Left ventricle myocardium inferior (tissue), 1 donor: ENCODE data around the gene ZNF316. TPM values are rescaled to one million over a fixed set of nuclear protein-coding genes. Genes with fewer than 3 reads are reported as not detected.
"Not testable (repeated sequence)": the region's sequence is repeated elsewhere in the genome, so short reads cannot be mapped to it uniquely, and the experiment has no call there.

Source experiments
- DNase-seq: peaks from one replicate; pipeline ENCODE4 v3.0.0-alpha.2; 2020
- H3K27ac ChIP-seq: fragments of 200-600 bp; replicated peaks from 2 replicates; pipeline ENCODE4 v1.8.0; 2021
- H3K27me3 ChIP-seq: fragments of 200-600 bp; 2 replicates; pipeline ENCODE4 v1.8.0; 2021; ENCODE audit warnings: low read depth
- H3K36me3 ChIP-seq: fragments of 200-600 bp; 2 replicates; pipeline ENCODE4 v1.8.0; 2021
- H3K4me1 ChIP-seq: fragments of 200-600 bp; 2 replicates; pipeline ENCODE4 v1.8.0; 2021
- H3K4me3 ChIP-seq: fragments of 200-600 bp; 2 replicates; pipeline ENCODE4 v1.8.0; 2021; ENCODE audit warnings: mild to moderate bottlenecking, moderate library complexity
- H3K9me3 ChIP-seq: fragments of 200-600 bp; replicated peaks from 2 replicates; pipeline ENCODE4 v1.8.0; 2021
- intact Hi-C: fragments of 100-400 bp; cut with micrococcal nuclease; formaldehyde crosslinking; loops from one replicate; pipeline ENCODE4 v1.11.0; 2022
- total RNA-seq: library from RNA; stranded (reverse); fragmentation: NEBNext Ultra II Directional; extraction: Animal tissue kit (Norgen Biotek cat#: 25700); gene quantifications from one replicate; pipeline ENCODE4 v1.2.1, GENCODE V29; 2021
- TF ChIP-seq, protein P1 (sequence below): fragments of 200-600 bp; IDR thresholded peaks from 2 replicates; pipeline ENCODE4 v1.8.0; 2021; ENCODE audit warnings: antibody characterized with exemption, mild to moderate bottlenecking, borderline replicate concordance
- donor health status: DM: no; HTN: yes; CAD: no; lungs with severe emphysema.

Gene ZNF316
- total RNA-seq, 1 donor from 2014 or later, result 17.7 TPM

DNA sequence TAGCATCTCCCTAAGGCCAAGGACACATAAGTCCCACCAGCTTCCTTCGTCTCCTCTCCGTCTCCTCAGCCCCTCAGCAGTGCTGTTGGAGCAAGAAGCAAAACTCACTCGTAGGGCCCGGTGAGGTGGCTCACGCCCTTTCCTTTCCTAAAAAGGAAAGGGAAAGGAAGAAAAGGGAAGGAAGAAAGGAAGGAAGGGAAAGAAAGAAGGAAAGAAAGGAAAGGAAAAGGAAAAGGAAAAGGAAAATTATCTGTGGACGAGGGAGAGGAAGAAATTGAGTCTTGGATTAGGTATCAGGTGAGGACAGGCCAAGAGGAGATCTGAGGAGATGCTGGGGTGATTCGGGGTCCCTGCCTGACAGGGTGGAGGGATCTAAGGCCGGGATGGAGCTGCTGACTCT lies 3.1 kb upstream of the ZNF316 start:
- Histone ChIP-seq H3K36me3 (no peaks in the 10 kb centered on the region), H3K27me3 (no peaks in the 10 kb centered on the region), H3K9me3 (no peaks in the 10 kb centered on the region), H3K4me1 (peaks cover 25% of the 10 kb centered on the region), H3K27ac (no peak overlapping the region), H3K4me3 (no peak overlapping the region)
- TF ChIP-seq, protein P1, sequence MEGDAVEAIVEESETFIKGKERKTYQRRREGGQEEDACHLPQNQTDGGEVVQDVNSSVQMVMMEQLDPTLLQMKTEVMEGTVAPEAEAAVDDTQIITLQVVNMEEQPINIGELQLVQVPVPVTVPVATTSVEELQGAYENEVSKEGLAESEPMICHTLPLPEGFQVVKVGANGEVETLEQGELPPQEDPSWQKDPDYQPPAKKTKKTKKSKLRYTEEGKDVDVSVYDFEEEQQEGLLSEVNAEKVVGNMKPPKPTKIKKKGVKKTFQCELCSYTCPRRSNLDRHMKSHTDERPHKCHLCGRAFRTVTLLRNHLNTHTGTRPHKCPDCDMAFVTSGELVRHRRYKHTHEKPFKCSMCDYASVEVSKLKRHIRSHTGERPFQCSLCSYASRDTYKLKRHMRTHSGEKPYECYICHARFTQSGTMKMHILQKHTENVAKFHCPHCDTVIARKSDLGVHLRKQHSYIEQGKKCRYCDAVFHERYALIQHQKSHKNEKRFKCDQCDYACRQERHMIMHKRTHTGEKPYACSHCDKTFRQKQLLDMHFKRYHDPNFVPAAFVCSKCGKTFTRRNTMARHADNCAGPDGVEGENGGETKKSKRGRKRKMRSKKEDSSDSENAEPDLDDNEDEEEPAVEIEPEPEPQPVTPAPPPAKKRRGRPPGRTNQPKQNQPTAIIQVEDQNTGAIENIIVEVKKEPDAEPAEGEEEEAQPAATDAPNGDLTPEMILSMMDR, result no peak
- DNase-seq, result no peak
- intact Hi-C loops, result no loop called here

DNA sequence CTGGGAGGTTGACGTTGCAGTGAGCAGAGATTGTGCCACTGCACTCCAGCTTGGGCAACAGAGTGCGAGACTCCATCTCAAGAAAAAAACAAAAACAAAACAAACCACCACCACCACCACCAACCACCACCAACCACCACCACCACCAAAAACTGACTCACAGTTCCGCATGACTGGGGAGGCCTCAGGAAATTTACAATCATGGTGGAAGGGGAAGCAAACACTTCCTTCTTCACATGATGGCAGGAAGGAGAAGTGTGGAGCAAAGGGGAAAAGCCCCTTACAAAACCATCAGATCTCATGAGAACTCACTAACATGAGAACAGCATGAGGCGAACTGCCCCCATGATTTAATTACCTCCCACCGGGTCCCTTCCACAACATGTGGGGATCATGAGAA lies 2.1 kb upstream of the ZNF316 start:
- H3K4me1 ChIP-seq, result peaks cover 35% of the 10 kb centered on the region
- H3K4me3 ChIP-seq, DNase-seq, H3K27ac ChIP-seq, H3K9me3 ChIP-seq, H3K36me3 ChIP-seq, H3K27me3 ChIP-seq, intact Hi-C loops: not testable (repeated sequence)

DNA sequence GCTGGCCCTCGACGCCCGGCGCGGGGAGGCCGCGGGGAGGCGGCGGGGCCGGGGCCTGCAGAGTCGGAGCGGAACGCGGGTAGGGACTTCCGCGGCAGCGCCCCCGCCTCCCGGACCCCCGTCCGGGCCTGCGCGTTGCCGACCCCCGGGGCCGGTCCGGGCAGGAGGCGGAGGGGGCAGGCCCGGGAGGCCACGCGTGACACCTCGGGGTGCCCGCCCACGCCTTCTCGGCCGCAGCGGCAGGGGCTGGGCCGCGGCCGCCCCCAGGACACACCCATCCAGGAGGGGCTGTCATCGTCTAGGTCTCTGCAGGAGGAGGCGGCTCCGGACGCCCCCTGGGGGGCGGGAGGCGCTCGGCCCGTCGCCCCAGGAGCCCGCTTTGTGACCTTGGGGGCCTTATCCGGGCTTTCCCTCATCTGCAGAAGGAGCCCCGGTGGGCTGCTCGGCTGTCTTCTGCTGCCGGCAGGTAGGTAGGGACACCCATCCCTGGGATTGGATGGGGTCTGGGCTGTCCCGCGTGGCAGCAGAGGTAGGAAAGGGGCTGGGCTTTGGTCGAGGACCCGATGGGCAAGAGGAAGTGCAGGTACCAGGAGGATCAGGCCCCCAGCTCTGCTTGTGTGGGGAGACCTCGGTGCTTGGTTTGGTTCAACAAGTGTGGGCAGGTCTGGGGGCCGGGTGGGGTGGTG lies 569 bp downstream of the ZNF316 start:
- Histone ChIP-seq H3K4me1 (peaks cover 38% of the 10 kb centered on the region), H3K27me3 (no peaks in the 10 kb centered on the region), H3K36me3 (peaks cover 25% of the 10 kb centered on the region), H3K9me3 (no peaks in the 10 kb centered on the region), H3K27ac (peak overlapping the region; percentile 78), H3K4me3 (peak overlapping the region; percentile 90)
- intact Hi-C loops, result no loop called here
- TF ChIP-seq, protein P1, result no peak
- no peak for DNase-seq

DNA sequence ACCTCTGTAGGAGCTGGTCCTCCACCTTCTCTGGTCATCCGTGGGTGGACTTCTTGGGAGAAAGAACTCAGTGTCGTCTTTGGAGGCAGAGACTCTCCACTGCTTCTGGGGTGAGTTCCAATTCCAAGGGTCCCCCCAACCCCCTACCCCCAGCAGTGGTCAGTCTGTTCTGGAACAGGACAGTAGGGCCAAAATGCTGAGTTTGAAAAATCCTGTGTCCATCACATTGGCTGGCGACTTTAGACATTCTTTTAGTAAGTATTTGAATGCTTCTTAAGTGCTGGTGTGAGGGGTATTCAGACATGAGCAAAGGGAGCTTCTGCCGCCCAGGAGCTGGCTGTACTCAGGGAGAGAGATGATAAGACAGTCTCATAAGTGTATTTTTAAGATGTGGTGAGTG lies 1.9 kb downstream of the ZNF316 start:
- H3K4me3 ChIP-seq, result peak overlapping the region; percentile 90
- peaks cover 39% of the 10 kb centered on the region for H3K36me3 ChIP-seq
- no peaks in the 10 kb centered on the region for H3K27me3 ChIP-seq
- H3K4me1 ChIP-seq, result peaks cover 38% of the 10 kb centered on the region
- intact Hi-C loops, result no loop called here
- TF ChIP-seq, protein P1, result no peak
- H3K27ac ChIP-seq, result no peak overlapping the region
- no peaks in the 10 kb centered on the region for H3K9me3 ChIP-seq
- DNase-seq, result no peak

DNA sequence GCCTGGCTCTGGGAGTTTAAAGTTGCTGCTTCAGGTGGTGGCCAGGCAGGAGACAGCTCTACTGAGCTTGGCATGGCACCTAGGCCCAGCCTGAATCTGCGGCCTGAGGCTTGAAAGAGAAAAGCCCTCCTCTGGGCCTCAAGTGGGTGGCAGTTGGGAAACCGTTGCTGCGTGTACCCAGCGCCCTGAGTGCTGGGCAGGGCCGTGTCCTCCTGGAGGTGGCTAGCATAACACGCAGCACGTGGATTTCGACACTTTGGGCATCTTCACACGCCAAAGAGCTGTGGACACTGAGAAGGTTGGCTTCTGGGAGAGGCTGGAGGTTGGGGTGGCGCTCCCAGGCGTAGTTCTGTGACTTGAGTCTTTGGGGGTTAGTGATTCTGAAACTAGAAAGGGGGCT lies 2.5 kb downstream of the ZNF316 start:
- Histone ChIP-seq H3K36me3 (peaks cover 45% of the 10 kb centered on the region), H3K4me1 (peaks cover 38% of the 10 kb centered on the region), H3K9me3 (no peaks in the 10 kb centered on the region), H3K27me3 (no peaks in the 10 kb centered on the region), H3K4me3 (no peak overlapping the region), H3K27ac (no peak overlapping the region)
- TF ChIP-seq, protein P1, result no peak
- intact Hi-C loops, result no loop called here
- DNase-seq, result no peak

DNA sequence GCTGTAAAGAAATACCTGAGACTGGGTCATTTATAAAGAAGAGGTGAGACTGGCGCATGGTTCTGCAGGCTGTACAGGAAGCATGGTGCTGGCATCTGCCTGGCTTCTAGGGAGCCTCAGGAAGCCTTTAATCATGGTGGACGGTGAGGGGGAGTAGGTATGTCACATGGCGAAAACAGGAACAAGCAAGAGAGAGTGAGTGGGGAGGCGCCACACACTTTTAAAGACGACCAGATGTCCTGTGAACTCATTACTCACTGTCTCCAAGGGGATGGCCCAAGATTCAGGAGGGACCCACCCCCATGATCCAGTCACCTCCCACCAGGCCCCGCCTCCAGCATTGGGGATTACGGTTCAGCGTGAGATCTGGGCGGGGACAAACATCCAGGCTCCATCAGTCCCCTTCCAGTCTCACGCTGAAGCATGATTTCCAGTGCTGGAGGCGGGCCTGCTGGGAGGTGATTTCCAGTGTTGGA lies 3.2 kb downstream of the ZNF316 start:
- no peak overlapping the region for H3K4me3 ChIP-seq
- peaks cover 38% of the 10 kb centered on the region for H3K4me1 ChIP-seq
- no peak overlapping the region for H3K27ac ChIP-seq
- TF ChIP-seq, protein P1, result no peak
- H3K9me3 ChIP-seq, result no peaks in the 10 kb centered on the region
- intact Hi-C loops, result no loop called here
- no peaks in the 10 kb centered on the region for H3K27me3 ChIP-seq
- peak; percentile 35 for DNase-seq
- peaks cover 51% of the 10 kb centered on the region for H3K36me3 ChIP-seq
